MM.1S (cell line): Measurements from ENCODE around the gene PLA2G3.

Source experiments
- DNase-seq: peaks from one replicate; pipeline ENCODE4 v3.0.0-alpha.2; 2015
- H2AFZ ChIP-seq: fragments of 300-600 bp; sonication (generic); 2 replicates; pipeline ENCODE4 v1.6.0; 2016; ENCODE audit warnings: antibody characterized with exemption, low read length
- H3F3A ChIP-seq: fragments of 300-600 bp; sonication (generic); 2 replicates; pipeline ENCODE4 v1.6.1; 2016; ENCODE audit warnings: mild to moderate bottlenecking, antibody characterized with exemption, low read length, moderate library complexity, mixed read lengths; ENCODE audit not compliant: insufficient read depth
- H3K27ac ChIP-seq: fragments of 300-600 bp; sonication (generic); 2 replicates; pipeline ENCODE4 v1.5.1; 2016; ENCODE audit warnings: mild to moderate bottlenecking, low read length
- H3K27me3 ChIP-seq: fragments of 300-600 bp; sonication (generic); replicated peaks from 2 replicates; pipeline ENCODE4 v1.6.0; 2016; ENCODE audit warnings: low read length; ENCODE audit not compliant: insufficient read depth
- H3K36me3 ChIP-seq: fragments of 300-600 bp; sonication (generic); replicated peaks from 2 replicates; pipeline ENCODE4 v1.6.1; 2016; ENCODE audit warnings: mild to moderate bottlenecking, low read length, mixed read lengths; ENCODE audit not compliant: insufficient read depth
- H3K4me1 ChIP-seq: fragments of 300-600 bp; sonication (generic); 2 replicates; pipeline ENCODE4 v1.6.1; 2016; ENCODE audit warnings: low read length, mixed read lengths
- H3K4me2 ChIP-seq: fragments of 300-600 bp; sonication (generic); 2 replicates; pipeline ENCODE4 v1.6.0; 2016; ENCODE audit warnings: low read depth, low read length
- H3K4me3 ChIP-seq: fragments of 300-600 bp; sonication (generic); 2 replicates; pipeline ENCODE4 v1.5.1; 2016; ENCODE audit warnings: low read length, mixed read lengths
- H3K79me2 ChIP-seq: fragments of 300-600 bp; sonication (generic); 2 replicates; pipeline ENCODE4 v1.6.1; 2016; ENCODE audit warnings: mixed run types, low read length, mixed read lengths
- H3K9ac ChIP-seq: fragments of 300-600 bp; sonication (generic); 2 replicates; pipeline ENCODE4 v1.6.1; 2016; ENCODE audit warnings: low read length, mixed read lengths
- H3K9me2 ChIP-seq: fragments of 300-600 bp; sonication (generic); replicated peaks from 2 replicates; pipeline ENCODE4 v1.6.1; 2016; ENCODE audit warnings: mild to moderate bottlenecking, low read length, mixed read lengths; ENCODE audit not compliant: insufficient read depth
- H3K9me3 ChIP-seq: fragments of 300-600 bp; sonication (generic); replicated peaks from 2 replicates; pipeline ENCODE4 v1.6.1; 2016; ENCODE audit warnings: mild to moderate bottlenecking, low read length, mixed read lengths; ENCODE audit not compliant: insufficient read depth
- H4K20me1 ChIP-seq: fragments of 300-600 bp; sonication (generic); 2 replicates; pipeline ENCODE4 v1.6.1; 2016; ENCODE audit warnings: mild to moderate bottlenecking, low read length, moderate library complexity, mixed read lengths; ENCODE audit not compliant: insufficient read depth
- CTCF ChIP-seq: fragments of 300-600 bp; sonication (generic); IDR thresholded peaks from 2 replicates; pipeline ENCODE4 v1.5.1; 2016; ENCODE audit warnings: antibody characterized with exemption, low read length, mixed read lengths
- EZH2 ChIP-seq: fragments of 300-600 bp; sonication (generic); optimal IDR thresholded peaks from 2 replicates; pipeline ENCODE3; 2017; ENCODE audit warnings: low read depth, mild to moderate bottlenecking, antibody characterized with exemption, low read length, mixed read lengths
- EZH2phosphoT487 ChIP-seq: fragments of 300-600 bp; sonication (generic); IDR thresholded peaks from 2 replicates; pipeline ENCODE4 v1.6.1; 2018; ENCODE audit warnings: antibody characterized with exemption, low read length

The PLA2G3 gene

DNA sequence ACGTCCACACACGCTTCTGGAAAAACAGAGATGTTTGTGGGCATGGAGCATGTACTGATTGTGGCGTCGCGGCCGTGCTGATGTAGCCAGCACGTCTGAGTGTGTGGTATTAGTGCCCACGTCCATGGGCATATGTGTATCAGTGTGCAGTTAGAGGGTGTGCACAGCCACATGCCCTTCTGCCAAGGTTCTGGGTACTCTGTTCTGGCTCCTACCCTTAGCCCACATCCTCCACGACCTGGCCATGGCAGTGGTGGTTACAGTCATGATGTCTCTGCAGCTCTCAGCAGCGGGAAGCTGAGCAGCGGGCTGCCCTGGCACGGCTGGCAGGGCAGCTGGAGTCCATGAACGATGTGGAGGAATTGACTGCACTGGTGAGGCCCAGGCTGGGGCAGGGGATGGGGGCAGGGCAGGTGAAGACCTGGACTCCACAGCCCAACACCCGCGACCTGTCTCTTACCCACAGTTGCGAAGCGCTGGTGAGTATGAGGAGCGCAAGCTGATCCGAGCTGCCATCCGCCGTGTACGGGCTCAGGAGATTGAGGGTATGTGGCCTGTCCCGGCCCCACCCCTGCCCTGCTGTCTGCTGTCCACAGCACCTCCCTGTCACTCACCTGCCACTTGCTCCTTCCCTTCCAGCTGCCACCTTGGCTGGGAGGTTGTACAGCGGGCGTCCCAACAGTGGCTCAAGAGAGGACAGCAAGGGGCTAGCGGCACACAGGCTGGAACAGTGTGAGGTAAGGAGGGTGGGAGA is 51.9 kb downstream of the PLA2G3 start:
- no peak overlapping the region for H3K4me3 ChIP-seq
- no peak overlapping the region for H3K4me2 ChIP-seq
- no peak for DNase-seq
- peaks cover 12% of the 10 kb centered on the region; the same call in 1 of the 2 replicates for H3F3A ChIP-seq
- H3K4me1 ChIP-seq = peaks cover 9% of the 10 kb centered on the region
- H3K9me2 ChIP-seq = no peaks in the 10 kb centered on the region
- no peaks in the 10 kb centered on the region for H4K20me1 ChIP-seq
- H3K27ac ChIP-seq = no peak overlapping the region
- H3K36me3 ChIP-seq = no peaks in the 10 kb centered on the region
- H3K9ac ChIP-seq = no peak overlapping the region
- no peak for TF ChIP-seq EZH2phosphoT487
- TF ChIP-seq CTCF = no peak
- no peak for TF ChIP-seq EZH2
- H2AFZ ChIP-seq = no peak overlapping the region
- no peaks in the 10 kb centered on the region for H3K9me3 ChIP-seq
- H3K27me3 ChIP-seq = no peaks in the 10 kb centered on the region
- H3K79me2 ChIP-seq = peaks cover 8% of the 10 kb centered on the region

DNA sequence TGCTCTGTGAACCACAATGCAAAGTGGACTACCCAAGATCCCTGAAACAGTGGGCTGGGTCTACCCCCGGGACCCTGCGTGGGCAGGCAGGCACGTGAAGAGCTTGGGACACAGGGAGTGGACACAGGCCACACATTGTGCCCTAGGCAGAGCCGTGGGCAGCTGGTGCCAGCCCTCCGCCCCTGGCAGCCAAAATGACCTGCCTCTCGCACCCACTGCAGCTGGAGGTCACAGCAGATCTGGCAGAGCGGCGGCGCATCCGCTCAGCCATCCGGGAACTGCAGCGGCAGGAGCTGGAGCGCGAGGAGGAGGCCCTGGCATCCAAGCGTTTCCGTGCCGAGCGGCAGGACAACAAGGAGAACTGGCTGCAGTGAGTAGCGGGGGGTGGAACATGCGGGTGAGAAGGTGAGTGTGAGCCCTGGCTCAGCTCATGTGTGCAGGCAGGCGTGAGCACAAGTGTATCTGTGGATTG is 52.5 kb downstream of the PLA2G3 start:
- H3K27me3 ChIP-seq = no peaks in the 10 kb centered on the region

GRCh38 chr22:31086703-31087330 is 53.5 kb downstream of the PLA2G3 start:
- Histone ChIP-seq H3K4me1 (peaks cover 23% of the 10 kb centered on the region), H3K9me2 (no peaks in the 10 kb centered on the region), H3K4me3 (no peak overlapping the region), H3K4me2 (no peak overlapping the region), H3K79me2 (peaks cover 22% of the 10 kb centered on the region), H3K9ac (no peak overlapping the region), H3K27ac (no peak overlapping the region), H3K27me3 (no peaks in the 10 kb centered on the region), H4K20me1 (no peaks in the 10 kb centered on the region), H3F3A (peaks cover 16% of the 10 kb centered on the region; the same call in 1 of the 2 replicates), H2AFZ (no peak overlapping the region), H3K36me3 (no peaks in the 10 kb centered on the region), H3K9me3 (no peaks in the 10 kb centered on the region)
- no peak for DNase-seq
- TF ChIP-seq CTCF (no peak), EZH2phosphoT487 (no peak), EZH2 (no peak)

More for the DNA sequence above, 52.5 kb downstream of the PLA2G3 start:
- no peak overlapping the region for H3K27ac ChIP-seq
- no peaks in the 10 kb centered on the region for H3K36me3 ChIP-seq
- DNase-seq = no peak
- H3K4me1 ChIP-seq = peaks cover 15% of the 10 kb centered on the region
- H3K79me2 ChIP-seq = peaks cover 12% of the 10 kb centered on the region
- H3K9me2 ChIP-seq = no peaks in the 10 kb centered on the region
- no peak overlapping the region for H3K9ac ChIP-seq
- no peaks in the 10 kb centered on the region for H3K9me3 ChIP-seq
- TF ChIP-seq EZH2 = no peak
- TF ChIP-seq EZH2phosphoT487 = no peak
- no peak for TF ChIP-seq CTCF
- no peaks in the 10 kb centered on the region for H4K20me1 ChIP-seq
- peaks cover 12% of the 10 kb centered on the region; the same call in 1 of the 2 replicates for H3F3A ChIP-seq
- no peak overlapping the region for H2AFZ ChIP-seq
- H3K4me2 ChIP-seq = no peak overlapping the region
- no peak overlapping the region for H3K4me3 ChIP-seq
